HEK293 (cell line): Measurements from ENCODE around the gene KCNE3.

ENCODE experiments used
- CTCF ChIA-PET: fragments of 350-600 bp; formaldehyde crosslinking; extraction: SDS; loops from one replicate; lab custom pipeline; 2021; ENCODE audit warnings: antibody characterized with exemption; lab: Yijun Ruan, JAX
- POLR2A ChIA-PET: fragments of 300-600 bp; formaldehyde crosslinking; extraction: SDS; loops from one replicate; lab custom pipeline; 2020; ENCODE audit warnings: antibody characterized with exemption, inconsistent platforms; lab: Yijun Ruan, JAX
- H3K27ac ChIP-seq: fragments of 200-500 bp; sonication (Bioruptor generic); 2 replicates; pipeline ENCODE4 v1.5.1; 2014; ENCODE audit warnings: low read depth, low read length, control low read depth, inconsistent platforms; ENCODE audit errors: extremely low read depth
- H3K36me3 ChIP-seq, 2 experiments: fragments of 200-500 bp in 1 of 2; sonication (Bioruptor generic) in 1 of 2; 1 replicate in 1 of 2; 2 replicates in 1 of 2; pipeline ENCODE4 v1.5.1; 2014 to 2017; ENCODE audit warnings: inconsistent platforms in 2 of 2, low read length in 2 of 2; ENCODE audit not compliant: control insufficient read depth in 2 of 2, insufficient read depth in 1 of 2
- H3K4me1 ChIP-seq: fragments of 200-500 bp; sonication (Bioruptor generic); 2 replicates; pipeline ENCODE4 v1.5.1; 2014; ENCODE audit warnings: mild to moderate bottlenecking, low read length, inconsistent platforms; ENCODE audit not compliant: control insufficient read depth, insufficient read depth
- H3K4me3 ChIP-seq: 2 replicates; pipeline ENCODE4 v1.5.1; 2011; ENCODE audit warnings: low read depth, mild to moderate bottlenecking, control low read depth, low read length, moderate library complexity
- H3K9me3 ChIP-seq: fragments of 200-500 bp; sonication (Bioruptor generic); 2 replicates; pipeline ENCODE4 v1.5.1; 2014; ENCODE audit warnings: low read depth, low read length, inconsistent platforms; ENCODE audit not compliant: control insufficient read depth, insufficient read depth
- BCL11B ChIP-seq: fragments of 450-650 bp; formaldehyde crosslinking; IDR thresholded peaks from 2 replicates; pipeline ENCODE4 v1.5.1; 2016; ENCODE audit warnings: low read depth, missing biosample characterization, missing genetic modification characterization
- SP3 ChIP-seq: fragments of 450-650 bp; formaldehyde crosslinking; IDR thresholded peaks from 2 replicates; pipeline ENCODE4 v1.5.1; 2016; ENCODE audit warnings: missing biosample characterization, missing genetic modification characterization
- TCF7L2 ChIP-seq: IDR thresholded peaks from 2 replicates; pipeline ENCODE4 v1.6.1; 2011; ENCODE audit warnings: low read depth, mild to moderate bottlenecking, inconsistent platforms, low read length, moderate library complexity, borderline replicate concordance
- YY2 ChIP-seq: fragments of 450-650 bp; formaldehyde crosslinking; IDR thresholded peaks from 2 replicates; pipeline ENCODE4 v1.5.1; 2016; ENCODE audit warnings: missing biosample characterization, missing genetic modification characterization
- ZBTB7A ChIP-seq: fragments of 450-650 bp; formaldehyde crosslinking; IDR thresholded peaks from 2 replicates; pipeline ENCODE4 v1.5.1; 2016; ENCODE audit warnings: low read depth, missing biosample characterization, missing genetic modification characterization
- ZEB2 ChIP-seq: fragments of 450-650 bp; formaldehyde crosslinking; IDR thresholded peaks from 2 replicates; pipeline ENCODE4 v1.5.1; 2016; ENCODE audit warnings: missing biosample characterization, missing genetic modification characterization
- ZFP69B ChIP-seq: fragments of 450-650 bp; formaldehyde crosslinking; IDR thresholded peaks from 2 replicates; pipeline ENCODE4 v1.5.1; 2016; ENCODE audit warnings: missing biosample characterization, missing genetic modification characterization
- ZNF10 ChIP-seq: fragments of 450-650 bp; formaldehyde crosslinking; IDR thresholded peaks from 2 replicates; pipeline ENCODE4 v1.5.1; 2017; ENCODE audit warnings: missing biosample characterization, missing genetic modification characterization
- ZNF223 ChIP-seq: fragments of 450-650 bp; formaldehyde crosslinking; IDR thresholded peaks from 2 replicates; pipeline ENCODE4 v1.5.1; 2016; ENCODE audit warnings: missing biosample characterization, missing genetic modification characterization
- ZNF292 ChIP-seq: fragments of 450-650 bp; formaldehyde crosslinking; IDR thresholded peaks from 2 replicates; pipeline ENCODE4 v1.5.1; 2016; ENCODE audit warnings: low read depth, missing biosample characterization, missing genetic modification characterization, borderline replicate concordance
- ZNF366 ChIP-seq: fragments of 450-650 bp; formaldehyde crosslinking; conservative IDR thresholded peaks from 2 replicates; pipeline ENCODE4 v1.5.1; 2016; ENCODE audit warnings: missing biosample characterization, missing genetic modification characterization
- ZNF664 ChIP-seq: fragments of 450-650 bp; formaldehyde crosslinking; IDR thresholded peaks from 2 replicates; pipeline ENCODE4 v1.5.1; 2016; ENCODE audit warnings: missing biosample characterization, missing genetic modification characterization
- ZNF677 ChIP-seq: fragments of 450-650 bp; IDR thresholded peaks from 2 replicates; pipeline ENCODE4 v1.5.0; 2018; ENCODE audit warnings: missing biosample characterization, mild to moderate bottlenecking, missing genetic modification characterization, moderate library complexity
- ZNF830 ChIP-seq: fragments of 450-650 bp; IDR thresholded peaks from 2 replicates; pipeline ENCODE4 v1.5.0; 2018; ENCODE audit warnings: missing biosample characterization, missing genetic modification characterization, low read depth, mild to moderate bottlenecking, moderate library complexity
- ZNF837 ChIP-seq: fragments of 450-650 bp; formaldehyde crosslinking; IDR thresholded peaks from 2 replicates; pipeline ENCODE4 v1.5.1; 2016; ENCODE audit warnings: missing biosample characterization, missing genetic modification characterization
- TF ChIP-seq, protein P1 (sequence below): fragments of 450-650 bp; formaldehyde crosslinking; IDR thresholded peaks from 2 replicates; pipeline ENCODE4 v1.5.1; 2017; ENCODE audit warnings: missing biosample characterization, missing genetic modification characterization
- TF ChIP-seq, protein P2 (sequence below): fragments of 450-650 bp; formaldehyde crosslinking; IDR thresholded peaks from 2 replicates; pipeline ENCODE4 v1.5.1; 2016; ENCODE audit warnings: missing biosample characterization, missing genetic modification characterization, borderline replicate concordance

The KCNE3 gene

DNA sequence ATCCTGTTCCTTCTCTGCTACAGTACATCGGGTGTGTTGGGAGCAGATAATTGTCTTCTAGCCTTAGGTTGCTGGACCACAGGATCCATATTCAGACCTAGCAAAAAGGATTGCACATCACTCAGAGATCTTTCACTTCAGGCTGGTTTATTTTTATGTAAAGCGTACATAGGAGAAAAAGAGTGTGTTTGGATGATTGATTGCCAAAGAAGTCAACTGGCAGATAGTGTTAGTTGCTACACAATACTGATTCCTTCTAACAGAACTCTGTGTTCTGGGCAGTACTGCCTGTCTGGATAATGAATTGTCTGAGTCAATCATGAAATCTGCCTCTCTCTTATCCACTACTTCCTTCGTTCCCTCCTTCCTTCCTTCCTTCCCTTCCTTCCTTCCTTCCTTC lies 38.1 kb downstream of the KCNE3 start:
- Histone ChIP-seq H3K9me3 (no peaks in the 10 kb centered on the region), H3K4me1 (no peaks in the 10 kb centered on the region), H3K27ac (no peak overlapping the region), H3K4me3 (no peak overlapping the region), H3K36me3 (no peaks in the 10 kb centered on the region)
- TF ChIP-seq ZNF677 (no peak), ZNF366 (tag by site-specific recombination) (peak; percentile 63)
- POLR2A ChIA-PET: no interaction called here
- CTCF ChIA-PET: interaction anchor here (0.6 kb wide), 3 partner anchors 10 to 275 kb away, joined by 3 to 5 read pairs (median 3); no protein-coding TSS in a partner anchor

DNA sequence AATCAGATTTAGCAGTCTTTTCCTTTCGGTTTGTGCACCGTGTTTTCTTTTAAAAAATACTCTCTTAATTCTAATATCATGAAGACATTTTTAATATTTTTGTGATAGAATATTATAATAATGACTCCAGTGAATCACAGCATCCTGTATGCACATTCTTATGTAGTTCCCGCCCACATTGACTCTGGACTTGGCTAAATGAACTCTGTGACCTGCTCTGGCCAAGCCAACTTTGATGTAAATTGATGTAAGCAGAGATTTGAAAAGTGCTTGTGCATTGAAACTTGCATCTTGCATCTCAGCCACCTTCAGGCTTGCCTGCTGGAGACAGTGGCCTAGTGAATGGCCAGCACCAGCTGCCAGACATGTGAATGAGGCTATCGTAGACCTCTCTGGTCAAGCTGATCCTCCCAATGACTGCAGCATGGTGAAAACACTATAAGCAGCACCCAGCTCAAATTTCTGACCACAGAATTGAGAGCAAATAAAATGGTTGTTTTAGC lies 39.9 kb downstream of the KCNE3 start:
- no peaks in the 10 kb centered on the region for H3K9me3 ChIP-seq
- H3K4me3 ChIP-seq: no peak overlapping the region
- H3K4me1 ChIP-seq: no peaks in the 10 kb centered on the region
- no peak overlapping the region for H3K27ac ChIP-seq
- H3K36me3 ChIP-seq: no peaks in the 10 kb centered on the region
- POLR2A ChIA-PET: no interaction called here
- CTCF ChIA-PET: interaction anchor here (0.6 to 1.0 kb wide), 4 partner anchors 8 to 17 kb away, joined by 3 to 4 read pairs (median 4); no protein-coding TSS in a partner anchor
- TF ChIP-seq ZNF837 (tag by site-specific recombination) (no peak), ZNF292 (tag by site-specific recombination) (no peak), TCF7L2 (no peak), SP3 (no peak), ZNF830 (tag by site-specific recombination) (no peak), ZEB2 (tag by site-specific recombination) (no peak), YY2 (tag by site-specific recombination) (no peak)
- TF ChIP-seq, protein P1, sequence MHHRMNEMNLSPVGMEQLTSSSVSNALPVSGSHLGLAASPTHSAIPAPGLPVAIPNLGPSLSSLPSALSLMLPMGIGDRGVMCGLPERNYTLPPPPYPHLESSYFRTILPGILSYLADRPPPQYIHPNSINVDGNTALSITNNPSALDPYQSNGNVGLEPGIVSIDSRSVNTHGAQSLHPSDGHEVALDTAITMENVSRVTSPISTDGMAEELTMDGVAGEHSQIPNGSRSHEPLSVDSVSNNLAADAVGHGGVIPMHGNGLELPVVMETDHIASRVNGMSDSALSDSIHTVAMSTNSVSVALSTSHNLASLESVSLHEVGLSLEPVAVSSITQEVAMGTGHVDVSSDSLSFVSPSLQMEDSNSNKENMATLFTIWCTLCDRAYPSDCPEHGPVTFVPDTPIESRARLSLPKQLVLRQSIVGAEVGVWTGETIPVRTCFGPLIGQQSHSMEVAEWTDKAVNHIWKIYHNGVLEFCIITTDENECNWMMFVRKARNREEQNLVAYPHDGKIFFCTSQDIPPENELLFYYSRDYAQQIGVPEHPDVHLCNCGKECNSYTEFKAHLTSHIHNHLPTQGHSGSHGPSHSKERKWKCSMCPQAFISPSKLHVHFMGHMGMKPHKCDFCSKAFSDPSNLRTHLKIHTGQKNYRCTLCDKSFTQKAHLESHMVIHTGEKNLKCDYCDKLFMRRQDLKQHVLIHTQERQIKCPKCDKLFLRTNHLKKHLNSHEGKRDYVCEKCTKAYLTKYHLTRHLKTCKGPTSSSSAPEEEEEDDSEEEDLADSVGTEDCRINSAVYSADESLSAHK (tag by site-specific recombination): no peak

DNA sequence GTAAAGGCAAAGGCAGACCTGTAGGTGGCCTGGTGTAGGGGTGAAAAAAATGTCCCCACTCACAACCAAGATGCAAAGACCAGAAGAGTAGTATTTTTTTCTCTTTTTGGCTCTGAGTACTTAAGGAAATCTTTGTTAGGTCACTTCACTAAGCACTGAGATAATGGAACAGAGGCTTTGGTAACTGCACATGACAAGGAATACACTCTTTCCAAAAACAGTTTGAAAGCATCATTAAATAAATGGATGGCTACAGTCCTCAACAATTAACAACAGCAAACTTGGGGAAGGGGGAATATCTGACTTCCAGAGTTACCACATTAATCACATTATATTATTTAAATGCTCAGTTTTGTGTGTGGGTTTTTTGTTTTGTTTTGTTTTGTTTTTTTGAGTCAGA lies 42.2 kb downstream of the KCNE3 start:
- ChIA-PET CTCF (interaction anchor here (0.6 kb wide), 1 partner anchor 10 kb away, joined by 3 read pairs; no protein-coding TSS in a partner anchor), POLR2A (no interaction called here)
- no peaks in the 10 kb centered on the region for H3K4me1 ChIP-seq
- H3K36me3 ChIP-seq: no peaks in the 10 kb centered on the region
- no peak overlapping the region for H3K27ac ChIP-seq
- TF ChIP-seq ZFP69B (tag by site-specific recombination): no peak
- TF ChIP-seq, protein P2, sequence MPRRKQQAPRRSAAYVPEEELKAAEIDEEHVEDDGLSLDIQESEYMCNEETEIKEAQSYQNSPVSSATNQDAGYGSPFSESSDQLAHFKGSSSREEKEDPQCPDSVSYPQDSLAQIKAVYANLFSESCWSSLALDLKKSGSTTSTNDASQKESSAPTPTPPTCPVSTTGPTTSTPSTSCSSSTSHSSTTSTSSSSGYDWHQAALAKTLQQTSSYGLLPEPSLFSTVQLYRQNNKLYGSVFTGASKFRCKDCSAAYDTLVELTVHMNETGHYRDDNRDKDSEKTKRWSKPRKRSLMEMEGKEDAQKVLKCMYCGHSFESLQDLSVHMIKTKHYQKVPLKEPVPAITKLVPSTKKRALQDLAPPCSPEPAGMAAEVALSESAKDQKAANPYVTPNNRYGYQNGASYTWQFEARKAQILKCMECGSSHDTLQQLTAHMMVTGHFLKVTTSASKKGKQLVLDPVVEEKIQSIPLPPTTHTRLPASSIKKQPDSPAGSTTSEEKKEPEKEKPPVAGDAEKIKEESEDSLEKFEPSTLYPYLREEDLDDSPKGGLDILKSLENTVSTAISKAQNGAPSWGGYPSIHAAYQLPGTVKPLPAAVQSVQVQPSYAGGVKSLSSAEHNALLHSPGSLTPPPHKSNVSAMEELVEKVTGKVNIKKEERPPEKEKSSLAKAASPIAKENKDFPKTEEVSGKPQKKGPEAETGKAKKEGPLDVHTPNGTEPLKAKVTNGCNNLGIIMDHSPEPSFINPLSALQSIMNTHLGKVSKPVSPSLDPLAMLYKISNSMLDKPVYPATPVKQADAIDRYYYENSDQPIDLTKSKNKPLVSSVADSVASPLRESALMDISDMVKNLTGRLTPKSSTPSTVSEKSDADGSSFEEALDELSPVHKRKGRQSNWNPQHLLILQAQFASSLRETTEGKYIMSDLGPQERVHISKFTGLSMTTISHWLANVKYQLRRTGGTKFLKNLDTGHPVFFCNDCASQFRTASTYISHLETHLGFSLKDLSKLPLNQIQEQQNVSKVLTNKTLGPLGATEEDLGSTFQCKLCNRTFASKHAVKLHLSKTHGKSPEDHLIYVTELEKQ (tag by site-specific recombination): no peak
- no peak for TF ChIP-seq ZNF664 (tag by site-specific recombination)
- TF ChIP-seq ZNF10 (tag by site-specific recombination): no peak
- no peak for TF ChIP-seq ZNF223 (tag by site-specific recombination)
- no peak for TF ChIP-seq ZNF837 (tag by site-specific recombination)
- TF ChIP-seq ZBTB7A: no peak
- no peak for TF ChIP-seq BCL11B (tag by site-specific recombination)
- H3K4me3 ChIP-seq: no peak overlapping the region
- no peaks in the 10 kb centered on the region for H3K9me3 ChIP-seq
